ENCODE results near the gene SLC45A2.

The SLC45A2 gene

GRCh38 chr5:34007201-34007620 lies 22.7 kb upstream of the SLC45A2 start:
- FAIRE-seq = no peak

DNA sequence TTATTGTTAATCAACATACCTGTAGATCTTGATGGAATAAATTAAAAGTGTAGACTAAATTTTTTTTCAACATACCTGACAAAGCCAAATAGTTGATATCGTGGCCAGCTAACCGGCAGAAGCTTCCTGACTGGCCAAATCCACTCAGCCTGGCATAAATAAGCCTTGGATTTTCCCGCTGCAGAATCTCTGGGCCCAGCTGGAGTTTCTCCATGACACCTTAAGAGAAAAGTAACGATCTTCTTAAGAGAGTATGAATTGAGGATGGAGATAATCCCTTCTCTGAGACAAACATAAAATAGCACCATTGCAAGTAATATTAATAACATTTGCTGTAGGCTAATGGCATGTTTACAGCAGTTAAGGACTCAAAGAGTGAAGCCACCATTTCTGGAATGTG lies 21.2 kb upstream of the SLC45A2 start:
- no peak for FAIRE-seq

- FAIRE-seq = no peak
Measured at GRCh38 chr5:34005211-34005610, 20.7 kb upstream of the SLC45A2 start.

DNA sequence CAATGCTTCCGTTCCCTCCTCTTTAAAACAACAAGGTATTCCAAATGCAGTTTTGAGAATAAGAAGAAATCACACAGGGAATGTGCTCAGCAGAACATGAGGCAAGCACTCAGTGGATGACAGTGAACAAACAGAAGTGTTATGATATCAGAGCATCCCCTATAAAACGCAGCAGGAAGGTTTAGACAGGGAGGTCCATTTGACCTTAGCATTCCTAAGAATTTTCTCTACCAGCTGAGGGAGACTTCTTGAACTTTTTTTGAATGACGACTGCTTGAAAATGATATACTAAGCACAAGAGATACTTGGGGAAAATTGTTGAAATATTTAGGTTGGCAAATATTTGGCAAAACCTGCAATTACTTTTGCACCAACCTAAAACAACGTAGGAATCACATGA lies 19.4 kb upstream of the SLC45A2 start:
- FAIRE-seq = no peak

DNA sequence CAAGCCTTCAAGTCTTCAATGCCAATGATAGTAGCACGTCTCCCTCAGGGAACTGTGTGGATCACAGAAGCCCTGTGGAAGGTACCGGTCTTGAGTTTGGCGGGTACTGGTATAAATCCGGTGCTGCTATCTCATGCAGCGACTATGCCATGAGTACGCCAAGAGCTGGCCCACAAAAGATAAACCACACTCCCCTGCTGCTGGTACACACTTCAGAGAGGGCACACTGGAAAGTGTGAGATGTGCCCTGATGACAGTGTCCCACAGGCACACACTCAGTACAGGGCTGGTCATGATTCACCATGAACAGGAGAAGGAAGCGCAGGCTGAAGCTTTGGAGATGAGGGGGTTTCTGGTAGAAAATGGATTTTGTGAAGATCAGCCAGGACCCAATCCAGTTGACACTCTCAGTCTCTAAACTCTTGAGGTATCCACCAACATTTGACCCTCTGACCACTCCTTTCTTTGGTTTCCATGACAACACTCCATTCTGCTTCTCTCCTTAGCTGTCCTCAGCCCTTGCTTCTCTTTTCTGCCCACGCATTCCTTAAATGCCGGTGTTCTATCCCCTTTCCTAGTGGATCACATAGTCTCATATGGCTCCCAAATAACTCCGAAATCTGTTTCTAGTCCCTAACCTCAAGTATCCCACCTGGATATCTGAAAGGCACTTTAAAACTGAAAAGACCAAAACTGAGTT lies 18.3 kb upstream of the SLC45A2 start:
- no peak for FAIRE-seq

- peak; percentile 99 for FAIRE-seq
Measured at GRCh38 chr5:34001241-34001841, 16.8 kb upstream of the SLC45A2 start.

DNA sequence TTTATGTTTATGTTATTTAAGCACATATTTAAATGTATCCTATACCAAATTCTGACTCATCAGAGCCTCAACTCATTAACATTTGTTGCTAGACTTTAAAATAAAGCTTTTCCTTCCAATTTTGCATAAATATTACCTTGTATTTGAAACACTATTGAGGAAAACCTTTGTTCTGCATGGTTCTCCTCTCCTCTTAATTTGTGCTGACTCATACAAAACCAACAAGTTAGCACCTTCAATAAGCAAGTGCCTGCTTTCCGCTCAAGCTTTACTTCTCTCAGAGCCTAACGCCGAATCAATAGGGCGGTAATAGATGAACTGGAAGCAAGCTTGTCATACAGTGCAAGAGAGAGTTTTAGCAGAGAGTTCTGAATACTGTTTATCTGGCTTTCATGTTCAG lies 15.5 kb upstream of the SLC45A2 start:
- FAIRE-seq = no peak

DNA sequence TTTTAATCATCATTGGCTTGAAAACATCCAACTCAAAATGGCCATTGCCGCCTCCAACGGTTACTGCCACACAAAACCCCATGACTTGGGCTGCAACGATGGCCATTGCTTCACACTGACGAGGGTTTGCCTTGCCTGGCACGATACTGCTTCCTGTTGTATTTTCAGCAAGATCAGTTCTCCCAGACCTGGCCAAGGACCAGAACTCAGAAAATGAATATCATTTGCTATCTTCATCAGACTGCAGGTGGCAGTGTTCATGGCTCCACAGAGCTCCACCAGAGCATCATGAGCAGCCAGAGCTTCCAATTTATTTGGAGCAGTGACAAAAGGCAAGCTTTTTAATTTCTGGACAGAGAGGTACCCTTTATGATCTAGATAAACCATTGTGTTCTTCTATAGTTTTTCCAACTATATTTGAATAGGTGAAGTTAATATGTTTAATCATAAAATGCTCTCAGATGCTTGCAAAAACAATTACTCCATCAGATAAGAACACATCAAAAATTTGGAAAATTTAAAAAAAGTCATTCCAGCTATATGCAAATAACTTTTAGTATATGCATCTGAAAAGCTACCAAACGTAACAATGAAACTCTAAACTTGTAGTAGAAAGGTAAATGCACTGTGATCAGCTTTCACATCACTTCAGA lies 13.0 kb upstream of the SLC45A2 start:
- FAIRE-seq = peak; percentile 97

- FAIRE-seq = no peak
Measured at GRCh38 chr5:33995865-33996264, 11.4 kb upstream of the SLC45A2 start.

- FAIRE-seq = no peak
Measured at GRCh38 chr5:33994845-33995244, 10.4 kb upstream of the SLC45A2 start.

DNA sequence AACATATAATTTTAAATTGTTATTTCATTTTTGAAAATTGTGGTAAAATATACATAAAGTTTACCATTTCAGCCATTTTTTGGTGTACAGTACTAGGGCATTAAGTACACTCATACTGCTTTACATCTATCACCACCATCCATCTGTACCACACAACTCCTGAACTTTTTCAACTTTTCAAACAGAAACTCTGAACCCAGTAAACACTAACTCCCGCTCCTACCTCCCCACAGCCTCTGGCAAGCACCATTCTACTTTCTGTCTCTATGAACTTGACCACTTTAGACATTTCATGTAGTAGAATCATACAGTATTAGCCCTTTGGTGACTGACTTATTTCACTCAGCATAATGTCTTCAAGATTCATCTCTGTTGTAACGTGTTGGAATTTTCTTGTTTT lies 8.4 kb upstream of the SLC45A2 start:
- FAIRE-seq = no peak

DNA sequence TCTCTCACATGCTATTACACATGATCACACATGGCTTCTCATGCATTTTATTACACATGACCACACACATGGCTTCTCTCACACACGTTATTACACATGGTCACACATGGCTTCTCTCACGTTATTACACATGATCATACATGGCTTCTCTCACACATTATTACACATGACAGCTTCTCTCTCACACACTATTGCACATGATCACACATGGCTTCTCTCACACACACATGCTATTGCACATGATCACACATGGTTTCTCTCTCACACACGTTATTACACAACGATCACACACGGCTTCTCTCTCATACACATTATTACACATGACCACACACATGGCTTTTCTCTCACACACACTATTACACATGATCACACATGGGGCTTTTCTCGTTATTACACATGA lies 954 bp upstream of the SLC45A2 start:
- no peak for FAIRE-seq

GRCh38 chr5:33984178-33984577 lies 315 bp downstream of the SLC45A2 start:
- FAIRE-seq = no peak

DNA sequence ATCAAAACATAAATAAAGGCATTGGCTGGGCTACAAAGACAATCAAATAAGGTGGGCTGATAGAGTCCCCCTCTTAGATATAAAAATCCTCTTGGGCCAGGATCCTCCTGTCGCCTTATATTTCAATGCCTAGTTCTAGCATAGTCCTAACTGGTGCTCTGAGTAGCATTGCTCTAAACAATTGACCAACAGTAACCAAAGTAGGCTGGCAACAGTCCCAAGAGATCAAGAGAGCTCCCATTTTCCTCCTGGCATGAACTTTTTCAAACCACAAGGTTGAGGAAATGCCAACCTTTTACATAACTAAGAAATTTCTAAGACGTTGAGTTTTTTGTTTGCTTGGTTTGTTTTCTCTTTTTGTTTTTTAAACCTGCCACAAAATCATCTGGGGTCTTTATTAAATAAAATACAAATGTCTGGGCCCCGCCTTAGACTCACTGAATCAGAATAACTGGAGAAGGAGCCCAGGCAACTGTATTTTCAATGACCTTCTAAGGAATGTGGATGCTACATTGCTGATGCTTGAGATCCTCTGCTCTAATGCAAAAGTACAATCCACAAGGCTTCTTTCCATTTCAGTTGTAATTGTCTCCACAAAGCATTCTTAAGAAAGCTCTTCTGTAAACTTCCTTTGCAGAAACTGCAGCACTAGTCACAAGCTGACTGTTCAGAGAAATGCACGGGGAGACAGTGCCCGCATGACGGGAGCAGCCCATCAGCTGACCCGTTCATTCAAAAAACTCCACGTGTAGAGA lies 2.9 kb downstream of the SLC45A2 start:
- FAIRE-seq = no peak

DNA sequence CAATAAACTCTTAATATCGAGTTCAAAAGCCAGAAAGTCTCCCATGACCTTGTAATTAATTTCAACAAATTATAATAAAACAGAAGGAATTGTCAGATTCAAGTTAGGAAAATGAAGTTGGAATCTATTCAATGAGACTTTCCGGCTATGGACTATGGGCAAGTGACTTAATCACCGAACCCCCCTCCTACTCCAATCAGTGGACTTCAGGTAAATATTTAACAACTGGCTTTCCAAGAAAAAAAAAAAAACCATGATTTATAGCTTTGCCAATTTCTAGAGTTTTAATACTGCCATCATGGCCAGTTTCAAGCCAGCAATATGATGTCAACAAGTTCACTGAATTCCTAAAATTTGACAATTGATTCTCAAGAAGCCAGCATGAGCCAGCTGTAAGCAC lies 4.5 kb downstream of the SLC45A2 start:
- no peak for FAIRE-seq

DNA sequence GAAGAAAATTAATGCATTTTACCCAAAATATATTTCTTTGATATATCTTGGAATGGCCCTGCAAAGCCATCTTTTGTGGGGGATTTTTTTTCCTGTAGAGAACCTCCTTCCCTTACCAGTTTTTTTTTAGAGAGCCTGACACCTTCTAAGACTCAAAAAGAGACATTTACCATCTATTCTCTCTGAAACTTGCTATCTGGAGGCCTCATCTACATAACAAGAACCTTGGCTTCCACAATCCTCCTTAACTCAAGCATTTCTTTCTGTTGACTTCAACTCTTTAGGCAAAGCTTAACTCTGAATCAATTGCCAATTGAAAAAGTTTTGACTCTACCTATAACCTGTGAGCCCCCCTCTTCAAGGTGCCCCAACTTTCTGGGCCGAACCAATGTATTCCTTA lies 6.2 kb downstream of the SLC45A2 start:
- no peak for FAIRE-seq

GRCh38 chr5:33976307-33976706 lies 8.2 kb downstream of the SLC45A2 start:
- FAIRE-seq = no peak

DNA sequence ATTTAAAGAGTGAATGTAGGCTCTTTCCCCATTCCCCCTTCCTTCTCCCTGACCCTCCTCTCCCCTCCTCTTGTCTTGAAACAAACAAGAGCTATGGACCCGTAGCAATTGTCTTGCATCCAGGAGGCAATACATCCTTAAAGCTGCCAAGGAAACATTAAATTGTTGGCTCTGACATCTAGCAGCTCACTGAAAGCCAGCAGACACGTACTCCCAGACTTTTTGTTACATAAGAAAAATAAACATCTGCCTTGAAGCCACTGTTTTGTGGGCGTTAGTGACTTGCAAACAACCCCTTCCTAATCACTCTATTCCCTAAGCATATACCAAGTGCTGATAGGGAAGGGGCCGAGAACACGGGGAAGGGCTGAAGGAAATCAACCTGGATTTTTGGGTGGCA lies 8.6 kb downstream of the SLC45A2 start:
- no peak for FAIRE-seq

GRCh38 chr5:33973271-33973670 lies 11.2 kb downstream of the SLC45A2 start:
- no peak for FAIRE-seq

GRCh38 chr5:33969572-33970452 lies 14.7 kb downstream of the SLC45A2 start:
- FAIRE-seq = peak; percentile 53

DNA sequence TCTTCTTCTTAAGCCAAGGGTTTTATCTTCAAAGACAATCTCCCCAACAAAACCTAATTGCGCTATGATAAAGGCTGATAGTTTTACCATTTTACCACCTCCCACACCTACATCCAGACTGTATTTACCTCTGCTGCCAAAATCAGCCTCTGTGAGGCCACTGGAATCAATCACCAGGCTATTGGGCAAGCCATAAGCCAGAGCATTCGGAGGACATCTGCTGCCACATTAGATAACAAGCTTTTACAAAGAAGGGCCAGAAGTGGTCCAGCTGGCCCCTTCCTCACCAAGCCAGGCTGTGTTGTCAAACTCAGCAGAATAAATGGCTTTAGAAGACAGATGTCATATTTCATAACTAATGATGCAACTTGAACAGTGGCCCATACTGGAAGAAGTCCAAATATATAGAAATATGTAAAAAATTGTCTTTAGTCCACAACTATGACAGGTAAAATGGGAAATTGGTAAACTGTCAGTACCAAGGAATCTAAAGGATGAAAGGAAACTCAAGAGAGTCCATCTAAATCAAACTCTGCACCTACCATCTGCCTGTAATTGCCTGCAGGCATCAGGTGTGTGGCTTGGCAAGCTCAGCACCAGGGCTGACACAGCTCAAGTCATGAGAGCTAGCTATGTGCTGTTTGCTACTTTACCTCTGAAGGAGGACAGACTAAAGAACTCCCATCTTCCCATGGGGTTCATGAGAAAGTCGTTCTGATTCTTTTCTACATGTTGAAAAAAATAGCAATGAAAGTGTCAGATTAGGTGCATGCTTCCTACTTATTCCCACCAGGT lies 16.1 kb downstream of the SLC45A2 start:
- FAIRE-seq = no peak

DNA sequence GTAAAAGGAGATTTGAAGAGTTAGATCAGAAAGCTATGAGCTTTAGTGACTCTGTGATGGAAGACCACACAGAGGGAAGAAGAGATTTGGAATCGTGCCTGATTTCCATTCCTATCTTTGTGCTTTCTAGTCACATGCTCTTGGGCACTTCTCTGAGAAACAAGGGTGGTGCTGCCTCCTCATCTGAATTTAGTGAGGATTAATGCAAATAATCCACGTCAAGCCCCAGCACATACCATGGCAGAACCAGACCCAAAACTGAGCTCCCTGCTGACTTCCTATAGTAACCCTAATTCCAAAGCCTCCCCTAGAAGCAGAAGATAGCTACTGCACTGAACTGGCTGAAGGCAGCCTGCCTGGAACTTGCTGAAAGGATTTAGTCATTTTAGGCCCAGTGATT lies 17.7 kb downstream of the SLC45A2 start:
- FAIRE-seq = no peak

All from islet of Langerhans (tissue), 1 donor.